ENCODE results near the gene BICC1. TPM values are rescaled to one million over a fixed set of nuclear protein-coding genes. Genes with fewer than 3 reads are reported as not detected.

BICC1 gene
- total RNA-seq, 6 experiments from 2014 or later: 55.6 to 67.7 (median 64.8) TPM

DNA sequence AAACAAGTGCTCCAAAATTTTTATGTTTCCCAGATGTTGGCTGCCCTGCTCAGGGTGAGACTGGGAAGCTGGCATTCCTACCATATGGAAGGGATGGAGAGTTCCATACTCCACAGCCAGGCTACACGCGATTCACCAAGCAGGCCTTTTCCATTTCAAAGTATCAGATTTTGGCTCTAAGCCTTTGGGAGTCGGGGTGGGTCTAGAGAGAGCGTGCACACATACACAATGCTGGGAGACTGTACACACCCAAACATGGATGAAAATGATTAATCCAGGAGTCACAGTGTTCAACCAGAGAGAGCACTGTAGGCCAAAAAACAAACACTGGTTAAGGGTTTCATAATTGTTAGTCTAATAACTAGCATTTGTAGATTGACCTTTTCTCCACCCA, 295.0 kb downstream of the BICC1 start:
- Mint-ChIP-seq H3K27ac (peak overlapping the region; percentile 65), H3K9me3 (no peaks in the 10 kb centered on the region), H3K27me3 (ENCODE audit: insufficient read depth) (peaks cover 3% of the 10 kb centered on the region; the same call in 1 of the 2 replicates), H3K4me1 (ENCODE audit: low read depth) (peaks cover 29% of the 10 kb centered on the region), H3K4me3 (peak overlapping the region; percentile 18; the same call in 1 of the 2 replicates), H3K36me3 (ENCODE audit: low read depth) (peaks cover 36% of the 10 kb centered on the region)
- TF ChIP-seq CTCF (IDR thresholded peaks at IDR 0.05): no peak
- peak; percentile 61 for DNase-seq

- Mint-ChIP-seq H3K9me3 (no peaks in the 10 kb centered on the region), H3K36me3 (ENCODE audit: low read depth) (peaks cover 55% of the 10 kb centered on the region), H3K27ac (no peak overlapping the region), H3K27me3 (ENCODE audit: insufficient read depth) (peaks cover 4% of the 10 kb centered on the region), H3K4me1 (ENCODE audit: low read depth) (peaks cover 25% of the 10 kb centered on the region), H3K4me3 (no peak overlapping the region)
- no peak for DNase-seq
- TF ChIP-seq CTCF (IDR thresholded peaks at IDR 0.05): no peak
These were observed 298.1 kb downstream of the BICC1 start for GRCh38 chr10:58810751-58811150.

DNA sequence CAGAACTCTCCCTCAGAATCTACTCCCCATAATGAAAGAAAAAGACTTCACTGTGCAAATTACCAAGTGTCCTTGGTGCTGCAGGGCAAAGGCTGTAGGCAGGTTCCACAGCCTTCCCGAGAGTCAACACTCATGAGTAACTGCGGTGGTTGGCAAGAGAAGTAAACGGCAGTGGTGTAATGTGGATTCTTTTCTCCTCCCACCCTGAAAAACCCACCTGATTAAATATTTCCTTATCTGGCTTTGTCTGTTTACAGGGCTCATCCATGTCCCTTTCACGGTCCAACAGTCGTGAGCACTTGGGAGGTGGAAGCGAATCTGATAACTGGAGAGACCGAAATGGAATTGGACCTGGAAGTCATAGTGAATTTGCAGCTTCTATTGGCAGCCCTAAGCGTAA, 300.9 kb downstream of the BICC1 start:
- no peak for DNase-seq
- H3K4me3 Mint-ChIP-seq: no peak overlapping the region
- peaks cover 45% of the 10 kb centered on the region for H3K36me3 Mint-ChIP-seq (ENCODE audit: low read depth)
- peaks cover 18% of the 10 kb centered on the region for H3K4me1 Mint-ChIP-seq (ENCODE audit: low read depth)
- H3K27me3 Mint-ChIP-seq (ENCODE audit: insufficient read depth): peaks cover 4% of the 10 kb centered on the region
- no peak overlapping the region for H3K27ac Mint-ChIP-seq
- no peak for TF ChIP-seq CTCF (IDR thresholded peaks at IDR 0.05)
- no peaks in the 10 kb centered on the region for H3K9me3 Mint-ChIP-seq

DNA sequence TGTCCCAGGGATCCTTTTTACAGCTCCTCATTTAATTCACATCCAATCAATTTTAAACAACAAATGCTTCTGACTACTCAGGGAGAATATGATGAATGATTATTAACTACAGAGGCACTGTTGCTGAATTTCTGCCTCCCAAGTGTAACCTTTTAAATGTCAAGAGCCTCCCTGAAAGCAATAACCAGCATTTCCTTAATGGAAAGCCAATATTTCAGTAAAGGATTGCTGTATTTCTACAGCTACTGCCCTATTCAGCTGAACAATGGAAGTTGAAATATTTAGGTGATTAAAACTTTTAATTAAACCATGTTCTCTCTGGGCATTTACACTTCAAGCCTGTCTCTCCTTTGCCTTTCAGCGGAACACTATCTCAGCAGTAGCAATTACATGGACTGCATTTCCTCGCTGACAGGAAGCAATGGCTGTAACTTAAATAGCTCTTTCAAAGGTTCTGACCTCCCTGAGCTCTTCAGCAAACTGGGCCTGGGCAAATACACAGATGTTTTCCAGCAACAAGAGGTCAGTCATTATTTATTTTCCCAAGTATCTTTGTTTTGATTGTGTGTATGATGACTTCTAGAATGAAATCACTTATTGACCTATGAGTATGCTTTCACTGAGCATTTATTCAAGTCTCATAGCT, 304.7 kb downstream of the BICC1 start:
- H3K9me3 Mint-ChIP-seq: no peaks in the 10 kb centered on the region
- H3K27me3 Mint-ChIP-seq (ENCODE audit: insufficient read depth): peaks cover 1% of the 10 kb centered on the region; the same call in 1 of the 2 replicates
- H3K4me1 Mint-ChIP-seq (ENCODE audit: low read depth): peaks cover 55% of the 10 kb centered on the region
- H3K4me3 Mint-ChIP-seq: no peak overlapping the region
- DNase-seq: no peak
- peaks cover 45% of the 10 kb centered on the region for H3K36me3 Mint-ChIP-seq (ENCODE audit: low read depth)
- TF ChIP-seq CTCF (IDR thresholded peaks at IDR 0.05): no peak
- H3K27ac Mint-ChIP-seq: no peak overlapping the region

DNA sequence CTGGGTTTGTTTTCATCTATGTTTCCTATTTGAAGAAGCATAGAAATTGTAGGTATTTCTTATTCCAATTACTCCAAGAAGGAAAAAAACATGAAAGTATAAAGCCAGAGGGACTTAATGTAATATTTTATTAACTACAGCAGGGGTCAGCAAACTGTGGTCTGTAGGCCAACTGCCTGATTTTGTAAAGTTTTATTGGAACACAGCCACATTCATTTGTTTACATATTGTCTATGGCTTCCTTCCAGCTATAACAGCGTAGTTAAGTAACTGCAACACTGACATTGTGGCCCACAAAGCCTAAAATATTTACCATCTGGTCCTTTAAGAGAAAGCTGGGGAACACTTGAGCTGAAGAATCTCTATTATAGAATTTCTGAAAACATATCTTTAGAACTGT, 306.2 kb downstream of the BICC1 start:
- Mint-ChIP-seq H3K27ac (peak overlapping the region; percentile 44), H3K27me3 (ENCODE audit: insufficient read depth) (no peaks in the 10 kb centered on the region; the same call in 1 of the 2 replicates), H3K36me3 (ENCODE audit: low read depth) (peaks cover 49% of the 10 kb centered on the region), H3K4me3 (no peak overlapping the region; the same call in 1 of the 2 replicates), H3K4me1 (ENCODE audit: low read depth) (peaks cover 55% of the 10 kb centered on the region), H3K9me3 (no peaks in the 10 kb centered on the region)
- peak; percentile 50 for DNase-seq
- TF ChIP-seq CTCF (IDR thresholded peaks at IDR 0.05): peak; percentile 51
